Gastrocnemius medialis (tissue), 4 donors: ENCODE results near the gene CR1.

Experiments used
- CTCF ChIP-seq, 5 experiments: fragments of 450-650 bp in 3 of 5; fragments of 200-600 bp in 2 of 5; sonication (generic) in 2 of 5; IDR thresholded peaks in 4 of 5; conservative IDR thresholded peaks in 1 of 5; 1 replicate in 4 of 5; 2 replicates in 1 of 5; pipeline ENCODE4 v1.5.1; 2016 to 2019; ENCODE audit warnings: antibody characterized with exemption in 5 of 5, mild to moderate bottlenecking in 3 of 5, moderate library complexity in 3 of 5
- POLR2A ChIP-seq, 2 donors: fragments of 450-650 bp; IDR thresholded peaks; one replicate each; pipeline ENCODE4 v1.6.1; 2017; ENCODE audit warnings: antibody characterized with exemption in 2 of 2, mild to moderate bottlenecking in 2 of 2, moderate library complexity in 2 of 2

- TF ChIP-seq CTCF (IDR thresholded peaks at IDR 0.05 in 4 of 5, conservative IDR thresholded peaks at IDR 0.05 in 1 of 5): no peak
- TF ChIP-seq POLR2A (IDR thresholded peaks at IDR 0.05): no peak
Observed at GRCh38 chr1:207644166-207644851, 148.4 kb downstream of the CR1 start.
